Cortex of kidney (tissue), 1 donor: ENCODE results near the gene ARHGAP26.

Source experiments
- DNase-seq: peaks from one replicate; lab custom pipeline; 2025; lab: John Stamatoyannopoulos, UW

ARHGAP26 gene

GRCh38 chr5:142783601-142784341 is 13.6 kb downstream of the ARHGAP26 start:
- no peak for DNase-seq

DNA sequence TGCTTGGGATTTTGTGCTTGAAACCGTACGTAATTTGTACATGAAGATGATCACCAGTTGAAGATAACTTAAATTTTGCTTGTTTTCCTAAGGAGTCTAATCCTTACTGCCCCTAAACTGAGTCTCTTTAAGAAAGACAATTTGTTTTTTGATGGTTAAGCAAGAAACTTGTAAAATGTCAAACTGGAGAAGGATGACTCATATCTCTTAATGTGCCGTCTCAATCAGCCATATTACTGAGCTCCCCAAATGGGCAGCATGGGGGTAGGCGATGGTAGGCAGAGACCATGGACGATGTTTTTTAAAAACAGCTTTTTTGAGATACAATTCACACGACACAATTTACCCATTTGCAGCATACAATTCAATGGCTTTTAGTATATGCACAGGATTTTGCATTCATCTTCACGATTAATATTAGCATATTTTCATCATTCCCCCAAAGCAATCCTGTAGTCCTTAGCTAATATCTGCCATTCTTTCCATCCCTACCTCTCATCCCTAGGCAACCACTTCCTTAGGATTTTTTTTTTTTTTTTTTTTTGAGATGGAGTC is 14.3 kb downstream of the ARHGAP26 start:
- DNase-seq = no peak

GRCh38 chr5:142785206-142785605 is 15.0 kb downstream of the ARHGAP26 start:
- no peak for DNase-seq

DNA sequence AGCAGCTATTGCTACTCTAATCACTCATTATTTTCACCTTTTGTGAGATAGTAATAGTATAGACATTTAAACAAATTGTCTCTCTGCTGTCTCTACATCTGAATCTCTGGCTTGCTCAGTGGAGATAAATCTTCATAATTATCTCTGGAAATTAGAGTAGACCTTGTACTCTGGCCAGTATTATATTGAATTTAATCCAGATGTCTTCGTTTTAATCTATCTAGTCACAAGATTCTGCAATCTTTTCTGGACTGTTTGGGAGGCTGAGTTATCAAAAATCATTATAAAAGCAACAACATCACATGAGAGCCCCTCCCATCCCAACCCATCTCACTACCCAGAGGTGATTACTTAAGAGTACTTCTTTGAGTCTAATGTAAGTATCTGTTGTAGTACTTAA is 19.0 kb downstream of the ARHGAP26 start:
- no peak for DNase-seq

DNA sequence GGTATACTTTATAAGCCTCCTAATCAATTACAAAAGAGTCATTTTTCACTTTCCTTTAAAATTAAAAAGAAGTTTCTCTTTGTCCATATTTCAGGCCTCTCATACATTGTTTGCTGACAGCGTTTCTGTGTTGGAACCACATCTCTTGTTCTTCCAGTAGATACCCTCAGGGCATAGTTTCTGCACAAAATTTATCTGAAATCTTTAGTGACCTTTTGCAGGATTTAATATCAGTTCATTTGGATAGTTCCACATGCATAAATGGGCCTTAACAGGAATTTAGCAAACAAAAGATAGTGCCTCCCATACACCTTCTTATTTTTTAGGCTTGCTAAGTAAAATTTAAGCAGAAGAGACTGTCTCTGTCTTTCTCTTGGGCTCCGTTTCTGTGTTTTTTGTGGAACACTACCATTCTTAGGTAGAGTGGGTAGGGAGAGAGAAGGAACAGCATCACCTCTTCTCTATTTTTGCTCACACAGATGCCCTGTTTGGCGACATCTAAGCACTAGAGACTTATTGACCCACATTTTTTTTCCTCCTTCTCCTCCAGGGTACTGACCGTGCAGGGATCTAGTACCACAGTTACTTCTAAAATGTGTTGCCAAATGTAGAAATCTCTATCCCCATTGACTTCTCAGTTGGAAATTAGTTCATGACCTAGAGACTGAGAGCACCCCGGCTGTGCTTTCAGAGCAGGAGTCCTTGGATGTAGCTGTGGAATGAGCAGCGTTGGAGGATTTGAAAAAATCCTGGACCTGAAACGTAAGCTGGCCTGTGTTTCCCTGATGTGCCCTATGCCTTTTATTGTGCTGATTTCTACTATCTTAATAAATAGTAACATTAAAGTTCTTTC is 22.1 kb downstream of the ARHGAP26 start:
- no peak for DNase-seq

DNA sequence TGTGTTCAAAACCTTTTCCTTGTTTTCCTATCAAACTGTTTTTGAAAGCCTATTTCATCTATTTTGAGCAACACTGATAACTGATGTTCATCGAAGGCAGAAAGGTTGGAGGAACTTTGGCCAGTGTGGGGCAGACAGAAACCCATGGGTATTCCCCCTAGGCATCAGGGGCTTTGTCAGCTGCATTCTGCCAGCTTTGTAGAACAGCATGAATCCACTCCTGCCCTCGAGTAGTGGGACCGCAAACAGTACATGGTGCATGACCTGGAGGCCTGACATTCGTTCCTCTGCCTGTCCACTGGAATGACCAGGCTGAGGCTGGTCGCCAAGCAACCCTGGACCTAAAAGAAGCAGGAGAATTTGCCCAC is 22.7 kb downstream of the ARHGAP26 start:
- no peak for DNase-seq

DNA sequence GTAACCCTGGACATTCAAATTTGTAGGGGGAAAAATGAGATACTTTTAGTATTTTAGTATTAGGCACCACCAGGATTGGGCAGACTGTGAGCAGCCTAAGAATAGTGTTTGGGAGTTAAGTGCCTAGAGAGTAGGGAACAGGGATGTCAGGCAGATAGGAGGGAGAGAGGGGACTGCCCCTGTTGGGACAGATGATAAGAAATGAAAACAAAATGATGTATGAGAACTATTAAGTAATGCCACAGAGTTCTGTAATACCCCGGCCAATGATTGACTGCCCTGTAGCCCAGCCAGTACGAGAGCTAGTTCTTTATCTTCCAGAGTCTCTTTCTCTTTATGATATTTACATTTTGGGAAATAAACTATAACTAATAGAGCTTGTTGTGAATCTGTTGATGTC is 24.4 kb downstream of the ARHGAP26 start:
- no peak for DNase-seq

DNA sequence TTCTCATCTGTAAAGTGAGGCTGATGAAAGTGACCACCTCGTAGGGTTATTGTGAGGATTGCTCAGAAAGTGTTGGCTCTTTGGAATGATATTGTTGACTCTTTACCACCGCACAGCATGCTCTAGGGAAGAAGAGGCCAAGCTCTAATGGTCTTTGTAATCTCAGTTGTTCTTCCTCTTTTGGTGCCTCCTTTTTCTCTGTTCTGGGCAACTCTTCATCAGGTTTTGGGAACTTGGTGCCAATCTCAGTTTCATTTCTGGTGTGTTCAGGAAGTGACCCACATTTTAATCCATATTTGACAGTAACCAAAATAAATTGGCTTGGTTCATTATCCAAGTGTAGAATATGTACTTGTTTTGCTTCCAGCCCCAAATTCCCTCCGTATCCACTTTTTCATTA is 25.1 kb downstream of the ARHGAP26 start:
- no peak for DNase-seq

DNA sequence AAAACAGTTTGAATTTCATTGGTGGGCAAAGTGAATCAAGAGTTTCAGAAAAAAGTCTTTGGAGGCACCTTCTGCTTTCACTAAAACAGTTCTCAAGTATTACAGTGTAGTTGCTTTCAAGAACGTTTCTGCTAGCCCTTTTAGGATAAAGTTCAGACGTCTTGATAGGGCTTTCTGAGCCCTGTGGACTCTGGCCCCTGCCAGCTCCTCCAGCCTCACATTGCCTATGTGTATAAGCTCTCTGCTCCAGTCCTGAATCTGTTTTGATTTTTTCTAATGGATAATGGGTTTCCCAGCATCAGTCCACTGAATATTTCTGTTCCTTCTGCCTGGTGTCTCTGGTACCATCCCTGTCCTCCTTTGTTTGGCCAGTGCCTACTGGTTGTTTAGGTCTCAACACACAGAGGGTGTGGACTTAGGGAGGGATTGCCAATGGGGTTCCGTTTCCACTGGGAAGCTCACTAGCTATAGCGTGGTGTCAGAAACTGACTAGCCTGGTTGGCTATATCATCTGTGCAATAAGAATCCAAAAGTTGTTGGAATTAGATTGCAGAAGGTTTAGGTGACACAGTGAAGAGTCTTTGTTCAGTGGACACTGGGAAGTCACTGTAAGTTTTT is 26.4 kb downstream of the ARHGAP26 start:
- DNase-seq = no peak

DNA sequence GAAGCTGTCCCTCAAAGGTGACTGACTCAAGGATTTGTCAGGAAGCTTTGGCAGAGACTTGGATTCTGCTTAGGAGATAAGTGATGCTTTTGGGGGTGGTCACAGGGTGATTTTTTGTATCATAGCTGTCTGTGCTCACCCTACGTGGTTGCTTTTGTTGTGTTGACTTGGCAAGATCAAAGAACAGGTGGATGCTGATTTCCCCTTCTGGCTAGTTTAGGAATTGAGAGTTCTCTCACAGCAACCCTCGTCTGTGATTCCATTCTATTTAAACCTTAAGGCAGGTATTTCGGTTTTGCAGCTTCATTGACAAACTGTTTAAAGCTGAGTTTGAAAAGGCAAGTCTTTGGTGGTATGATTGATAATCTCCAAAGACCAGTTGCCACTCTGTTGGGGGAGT is 27.2 kb downstream of the ARHGAP26 start:
- DNase-seq = no peak

DNA sequence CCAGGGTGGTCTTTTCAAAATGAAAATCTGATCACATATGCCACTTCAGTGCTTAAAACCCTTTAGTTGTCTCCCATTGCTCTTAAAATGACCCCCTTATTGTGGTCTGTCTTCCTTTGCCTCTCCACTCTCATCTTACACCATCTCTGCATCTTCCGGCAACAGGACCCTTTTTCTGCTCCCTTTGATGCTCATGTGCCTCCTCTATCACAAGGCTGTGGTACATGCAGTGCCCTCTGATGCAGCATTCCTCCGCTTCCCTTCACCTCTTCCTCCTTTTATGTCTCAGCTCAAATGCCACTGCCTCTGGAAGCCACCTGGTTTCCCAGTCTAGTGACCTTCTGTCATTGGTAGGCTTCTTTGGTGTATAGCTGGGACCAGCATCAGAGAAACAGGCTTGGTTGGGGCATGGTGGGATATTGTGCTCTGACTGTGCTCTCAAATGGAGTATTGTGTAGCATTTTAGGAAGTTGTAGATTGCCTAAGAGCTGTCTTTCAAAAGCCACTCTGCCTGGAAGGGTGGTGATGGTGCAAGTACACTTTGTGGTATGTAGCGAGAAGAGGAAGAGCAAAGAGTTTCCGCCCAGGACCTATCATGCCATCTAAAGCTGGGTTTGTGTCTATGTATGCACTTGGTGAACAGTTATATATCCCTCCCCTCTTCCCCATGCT is 28.1 kb downstream of the ARHGAP26 start:
- no peak for DNase-seq

DNA sequence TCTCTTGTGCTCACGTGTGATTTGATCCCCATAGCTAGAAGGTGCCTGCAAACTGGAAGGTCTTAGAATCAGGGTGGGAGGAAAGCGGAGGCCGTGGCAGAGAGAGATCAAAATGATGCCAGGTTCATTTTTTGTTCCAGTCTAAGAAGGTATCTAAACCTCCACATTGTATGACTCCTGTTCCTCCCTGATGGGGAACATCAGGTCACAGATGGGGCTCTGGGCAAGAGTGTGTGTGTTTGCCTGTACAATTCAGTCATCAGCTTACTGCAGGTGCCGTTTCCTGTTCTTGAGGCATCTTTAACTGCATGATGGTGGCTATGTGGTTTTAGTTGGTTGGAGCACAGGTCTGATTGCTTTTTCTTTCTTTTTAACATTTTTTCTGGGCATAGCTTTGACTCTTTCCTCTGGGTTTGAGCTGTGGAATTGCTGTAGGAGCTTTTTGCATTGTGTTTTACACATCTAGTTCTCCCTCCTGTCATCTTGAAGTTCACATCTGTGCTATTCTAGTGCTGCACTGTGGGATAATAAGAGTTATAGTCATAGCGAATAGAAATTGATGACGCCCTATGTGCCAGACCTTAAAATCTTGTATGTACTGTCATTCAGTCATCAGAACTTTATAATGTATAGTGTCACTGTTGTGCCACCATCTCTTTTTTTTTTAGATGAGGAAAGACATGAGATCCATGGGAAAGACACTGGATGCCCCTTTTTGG is 30.8 kb downstream of the ARHGAP26 start:
- no peak for DNase-seq

GRCh38 chr5:142801495-142801871 is 31.3 kb downstream of the ARHGAP26 start:
- no peak for DNase-seq

- DNase-seq = no peak
Measured at GRCh38 chr5:142803428-142804125, 33.4 kb downstream of the ARHGAP26 start.

DNA sequence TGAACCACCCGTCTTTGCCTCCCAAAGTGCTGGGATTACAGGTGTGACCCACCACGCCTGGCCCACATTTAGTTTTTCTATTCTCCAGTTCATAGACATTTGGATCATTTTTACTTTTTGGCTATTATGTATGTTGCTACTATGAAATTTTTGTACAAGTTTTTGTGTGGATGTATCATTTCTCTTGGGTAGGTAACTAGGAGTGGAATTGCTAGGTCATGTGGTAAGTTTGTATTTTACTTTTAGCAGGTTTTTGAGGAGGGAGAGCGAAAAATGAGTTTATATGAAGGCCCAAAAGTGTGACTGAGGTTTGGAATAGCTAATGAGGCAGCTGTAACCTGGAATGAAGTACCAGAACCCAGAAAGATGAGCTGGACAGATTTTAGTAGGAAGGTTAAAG is 35.2 kb downstream of the ARHGAP26 start:
- DNase-seq = no peak

GRCh38 chr5:142806841-142807267 is 36.7 kb downstream of the ARHGAP26 start:
- DNase-seq = no peak

- no peak for DNase-seq
Measured at GRCh38 chr5:142807372-142807911, 37.3 kb downstream of the ARHGAP26 start.

GRCh38 chr5:142808878-142809598 is 38.9 kb downstream of the ARHGAP26 start:
- no peak for DNase-seq

DNA sequence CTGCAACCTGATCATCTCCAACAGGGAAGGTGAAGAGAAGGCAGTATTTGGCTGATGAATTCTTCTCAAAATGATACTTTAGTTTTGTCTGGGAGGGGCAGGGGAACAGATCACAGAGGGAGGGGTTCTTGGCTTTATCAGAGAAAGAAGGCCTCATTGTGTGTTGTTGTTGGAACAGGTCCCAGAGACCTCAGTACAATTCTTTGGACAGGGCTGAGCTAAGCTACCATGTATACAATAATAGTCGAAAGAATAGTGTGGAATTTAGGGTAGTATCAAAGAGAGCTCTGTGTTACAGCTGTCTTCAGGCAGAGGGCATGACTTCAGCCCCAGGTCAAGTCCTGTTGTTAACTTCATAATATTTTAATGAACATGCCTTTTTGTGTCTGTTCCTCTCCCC is 39.9 kb downstream of the ARHGAP26 start:
- no peak for DNase-seq

DNA sequence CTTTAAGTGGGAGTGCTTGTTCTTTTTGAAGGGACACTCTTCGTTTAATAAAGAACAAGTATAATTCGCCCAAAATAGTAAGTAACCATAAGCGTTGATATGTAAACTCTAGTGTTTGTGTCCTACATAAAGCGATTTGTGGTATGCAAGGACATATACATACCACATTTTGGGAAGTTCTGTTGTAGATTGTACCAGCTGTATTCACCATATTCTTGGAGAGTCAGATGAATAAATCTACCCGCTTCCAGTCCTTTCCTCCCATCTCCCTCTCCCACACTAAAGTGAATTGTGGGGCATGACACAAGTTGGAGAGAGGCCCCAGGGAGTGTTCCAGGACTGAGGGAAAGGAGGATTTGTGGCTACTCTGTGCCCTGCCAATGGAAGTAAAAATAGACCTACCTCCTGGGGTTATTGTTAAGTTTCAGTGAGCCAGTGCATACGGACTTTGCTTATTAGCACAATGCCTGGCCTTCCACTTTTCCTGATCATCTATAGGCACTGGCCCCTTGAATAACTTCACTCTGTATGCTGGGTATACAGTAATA is 40.6 kb downstream of the ARHGAP26 start:
- no peak for DNase-seq
